IMR-90 (cell line): ENCODE measurements around the gene ATP11A.

ENCODE experiments used
- BHLHE40 ChIP-seq: fragments of 150-350 bp; IDR thresholded peaks from 2 replicates; pipeline ENCODE4 v1.6.1; 2016; ENCODE audit warnings: mild to moderate bottlenecking, low read depth, low read length
- CEBPB ChIP-seq: IDR thresholded peaks from 2 replicates; pipeline ENCODE4 v1.6.1; 2012; ENCODE audit warnings: low read depth, low read length, improper control_type of control experiment
- CTCF ChIP-seq: conservative IDR thresholded peaks from 2 replicates; pipeline ENCODE4 v1.5.1; 2012; ENCODE audit warnings: mild to moderate bottlenecking, low read depth, low read length, improper control_type of control experiment
- MXI1 ChIP-seq: IDR thresholded peaks from 2 replicates; pipeline ENCODE4 v1.6.1; 2012; ENCODE audit warnings: low read depth, mild to moderate bottlenecking, low read length, moderate library complexity, borderline replicate concordance

GRCh38 chr13:112711528-112712265 is 21.9 kb downstream of the ATP11A start:
- TF ChIP-seq CTCF (no peak; the same call in 1 of the 2 replicates), BHLHE40 (peak; percentile 91), MXI1 (peak; percentile 91), CEBPB (peak; percentile 65)
